Breast epithelium (tissue), 4 donors: ENCODE results near the gene BEAN1. TPM values are rescaled to one million over a fixed set of nuclear protein-coding genes. Genes with fewer than 3 reads are reported as not detected.

Experiments
- DNase-seq, 2 donors: peaks; one replicate each; pipeline ENCODE4 v3.0.0-alpha.2; 2019; ENCODE audit warnings: low spot score in 2 of 2
- H3K27ac ChIP-seq, 2 donors: fragments of 200-600 bp; sonication (generic) in 1 of 2; one replicate each; pipeline ENCODE4 v1.5.1; 2016 to 2019; ENCODE audit warnings: mild to moderate bottlenecking in 1 of 2
- H3K27me3 ChIP-seq, 2 donors: fragments of 200-600 bp; sonication (generic) in 1 of 2; one replicate each; pipeline versions ENCODE4 v1.5.1 to v1.6.0; 2017 to 2019; ENCODE audit warnings: control low read depth in 1 of 2, mild to moderate bottlenecking in 1 of 2
- H3K36me3 ChIP-seq: fragments of 200-600 bp; one replicate; pipeline ENCODE4 v1.5.1; 2019
- H3K4me1 ChIP-seq, 2 donors: fragments of 200-600 bp; sonication (generic); one replicate each; pipeline ENCODE4 v1.5.1; 2016 to 2019; ENCODE audit warnings: control low read depth in 1 of 2
- H3K4me3 ChIP-seq, 3 donors: fragments of 200-600 bp; sonication (generic); 1 replicate in 2 of 3; 2 replicates in 1 of 3; pipeline ENCODE4 v1.5.1; 2016 to 2019; ENCODE audit warnings: mild to moderate bottlenecking in 3 of 3, moderate library complexity in 2 of 3
- H3K9me3 ChIP-seq, 2 donors: fragments of 200-600 bp; sonication (generic) in 1 of 2; one replicate each; pipeline ENCODE4 v1.5.1; 2016 to 2019; ENCODE audit warnings: control low read depth in 1 of 2
- POLR2A ChIP-seq: fragments of 450-650 bp; IDR thresholded peaks from one replicate; pipeline ENCODE4 v1.6.1; 2016; ENCODE audit warnings: antibody characterized with exemption, mild to moderate bottlenecking, moderate library complexity
- POLR2AphosphoS5 ChIP-seq, 3 donors: sonication (generic); formaldehyde crosslinking; IDR thresholded peaks; one replicate each; pipeline ENCODE4 v1.6.1; 2017; ENCODE audit warnings: antibody characterized with exemption in 3 of 3
- intact Hi-C: fragments of 100-400 bp; cut with DNase I; formaldehyde crosslinking; loops from one replicate; pipeline ENCODE4 v1.15.1; 2023; ENCODE audit warnings: low total_unique reads
- total RNA-seq, 3 donors: library from RNA; depleted of rRNA; stranded (reverse); fragments of >200 nt; gene quantifications; one replicate each; pipeline ENCODE4 v1.1.0, GENCODE V29; 2016
- TF ChIP-seq, protein P1 (sequence below), 3 donors: fragments of 450-650 bp; IDR thresholded peaks; one replicate each; pipeline ENCODE4 v1.5.1; 2016 to 2017; ENCODE audit warnings: antibody characterized with exemption in 3 of 3, mild to moderate bottlenecking in 3 of 3, moderate library complexity in 3 of 3

The BEAN1 gene
- total RNA-seq, 3 donors from 2014 or later = 0.16 to 3.5 TPM; not detected in 1

DNA sequence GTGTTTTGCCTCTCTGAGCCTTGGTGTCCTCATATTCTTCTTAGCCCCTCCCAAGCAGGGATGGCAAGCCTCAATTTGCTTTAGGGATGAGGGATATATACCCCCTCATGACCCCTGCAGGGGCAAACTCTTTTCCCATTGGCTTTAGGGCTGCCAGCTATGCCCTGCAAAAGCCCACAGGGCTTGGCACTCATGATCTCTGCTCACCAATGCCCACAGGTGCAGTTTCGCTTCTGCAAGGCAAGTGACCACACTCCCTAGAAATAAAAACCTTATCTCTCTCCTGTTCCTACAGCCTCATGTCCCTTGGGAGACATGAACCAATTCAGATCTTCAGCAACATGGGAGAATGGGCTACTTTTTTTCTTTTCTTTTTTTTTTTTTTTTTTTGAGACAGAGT, 8.8 kb downstream of the BEAN1 start:
- TF ChIP-seq POLR2AphosphoS5 (IDR thresholded peaks at IDR 0.05) = no peak
- no peak for TF ChIP-seq POLR2A
- TF ChIP-seq, protein P1, sequence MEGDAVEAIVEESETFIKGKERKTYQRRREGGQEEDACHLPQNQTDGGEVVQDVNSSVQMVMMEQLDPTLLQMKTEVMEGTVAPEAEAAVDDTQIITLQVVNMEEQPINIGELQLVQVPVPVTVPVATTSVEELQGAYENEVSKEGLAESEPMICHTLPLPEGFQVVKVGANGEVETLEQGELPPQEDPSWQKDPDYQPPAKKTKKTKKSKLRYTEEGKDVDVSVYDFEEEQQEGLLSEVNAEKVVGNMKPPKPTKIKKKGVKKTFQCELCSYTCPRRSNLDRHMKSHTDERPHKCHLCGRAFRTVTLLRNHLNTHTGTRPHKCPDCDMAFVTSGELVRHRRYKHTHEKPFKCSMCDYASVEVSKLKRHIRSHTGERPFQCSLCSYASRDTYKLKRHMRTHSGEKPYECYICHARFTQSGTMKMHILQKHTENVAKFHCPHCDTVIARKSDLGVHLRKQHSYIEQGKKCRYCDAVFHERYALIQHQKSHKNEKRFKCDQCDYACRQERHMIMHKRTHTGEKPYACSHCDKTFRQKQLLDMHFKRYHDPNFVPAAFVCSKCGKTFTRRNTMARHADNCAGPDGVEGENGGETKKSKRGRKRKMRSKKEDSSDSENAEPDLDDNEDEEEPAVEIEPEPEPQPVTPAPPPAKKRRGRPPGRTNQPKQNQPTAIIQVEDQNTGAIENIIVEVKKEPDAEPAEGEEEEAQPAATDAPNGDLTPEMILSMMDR (IDR thresholded peaks at IDR 0.05) = no peak
- H3K4me1 ChIP-seq = no peaks in the 10 kb centered on the region
- intact Hi-C loops = no loop called here
- H3K27me3 ChIP-seq = no peaks in the 10 kb centered on the region
- H3K27ac ChIP-seq = no peak overlapping the region
- DNase-seq = no peak
- no peaks in the 10 kb centered on the region for H3K36me3 ChIP-seq
- no peak overlapping the region for H3K4me3 ChIP-seq
- no peaks in the 10 kb centered on the region for H3K9me3 ChIP-seq

DNA sequence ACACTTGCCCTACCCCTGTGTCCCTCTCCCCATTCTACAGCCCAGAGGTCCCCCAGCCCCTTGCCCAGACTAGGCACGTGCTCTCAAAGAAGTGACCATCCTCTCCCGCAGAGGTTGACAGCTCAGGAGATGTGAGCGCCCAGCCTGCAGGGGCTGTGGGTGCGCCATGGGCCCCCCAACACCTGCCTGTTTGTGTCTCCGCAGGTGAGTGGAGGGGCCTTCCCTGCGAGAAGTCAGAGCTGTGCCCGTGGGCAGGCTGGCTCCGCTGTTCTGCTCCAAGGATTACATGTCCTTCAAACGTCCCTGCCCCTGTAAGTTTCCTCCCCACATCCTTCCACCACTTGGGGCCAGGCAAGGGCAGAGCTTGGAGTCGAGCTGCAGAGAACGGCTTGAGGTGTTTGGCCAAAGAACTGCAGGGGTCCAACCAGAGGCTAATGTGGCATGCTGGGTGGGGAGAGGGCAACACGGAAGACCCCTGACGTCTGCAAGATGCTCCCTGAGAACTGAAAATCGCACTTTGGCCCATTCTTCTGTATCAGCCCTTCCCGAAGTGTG, 10.4 kb downstream of the BEAN1 start:
- H3K9me3 ChIP-seq = no peaks in the 10 kb centered on the region
- TF ChIP-seq POLR2AphosphoS5 (IDR thresholded peaks at IDR 0.05) (no peak), POLR2A (no peak)
- TF ChIP-seq, protein P1 (IDR thresholded peaks at IDR 0.05) = no peak
- intact Hi-C loops = no loop called here
- no peaks in the 10 kb centered on the region for H3K27me3 ChIP-seq
- H3K27ac ChIP-seq = no peak overlapping the region
- H3K4me3 ChIP-seq = no peak overlapping the region
- H3K36me3 ChIP-seq = no peaks in the 10 kb centered on the region
- H3K4me1 ChIP-seq = no peaks in the 10 kb centered on the region
- DNase-seq = no peak

DNA sequence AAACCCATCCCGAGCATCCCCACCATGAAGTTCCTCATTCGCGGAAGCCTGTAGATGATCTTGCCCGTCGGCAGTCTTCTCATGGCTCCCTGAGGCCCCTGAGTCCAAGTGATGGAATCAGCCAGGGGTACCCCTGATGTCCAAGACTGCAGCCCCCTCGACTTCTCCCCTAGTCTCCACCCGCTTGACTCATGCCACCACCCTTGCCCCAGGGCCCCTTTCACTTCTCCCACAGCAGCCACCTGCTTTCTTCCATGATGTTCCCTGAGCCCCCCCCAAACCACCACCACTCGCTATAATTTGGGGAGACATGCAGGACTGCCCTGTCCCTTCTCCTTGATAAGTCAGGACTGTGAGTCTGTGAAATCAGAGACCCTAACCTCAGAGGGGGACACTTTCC, 11.4 kb downstream of the BEAN1 start:
- H3K27ac ChIP-seq = no peak overlapping the region
- TF ChIP-seq, protein P1 (IDR thresholded peaks at IDR 0.05) = no peak
- no peak for TF ChIP-seq POLR2A
- no peak for TF ChIP-seq POLR2AphosphoS5 (IDR thresholded peaks at IDR 0.05)
- no peaks in the 10 kb centered on the region for H3K36me3 ChIP-seq
- no peaks in the 10 kb centered on the region for H3K27me3 ChIP-seq
- no peak overlapping the region for H3K4me3 ChIP-seq
- intact Hi-C loops = no loop called here
- H3K4me1 ChIP-seq = no peaks in the 10 kb centered on the region
- no peaks in the 10 kb centered on the region for H3K9me3 ChIP-seq
- no peak for DNase-seq

DNA sequence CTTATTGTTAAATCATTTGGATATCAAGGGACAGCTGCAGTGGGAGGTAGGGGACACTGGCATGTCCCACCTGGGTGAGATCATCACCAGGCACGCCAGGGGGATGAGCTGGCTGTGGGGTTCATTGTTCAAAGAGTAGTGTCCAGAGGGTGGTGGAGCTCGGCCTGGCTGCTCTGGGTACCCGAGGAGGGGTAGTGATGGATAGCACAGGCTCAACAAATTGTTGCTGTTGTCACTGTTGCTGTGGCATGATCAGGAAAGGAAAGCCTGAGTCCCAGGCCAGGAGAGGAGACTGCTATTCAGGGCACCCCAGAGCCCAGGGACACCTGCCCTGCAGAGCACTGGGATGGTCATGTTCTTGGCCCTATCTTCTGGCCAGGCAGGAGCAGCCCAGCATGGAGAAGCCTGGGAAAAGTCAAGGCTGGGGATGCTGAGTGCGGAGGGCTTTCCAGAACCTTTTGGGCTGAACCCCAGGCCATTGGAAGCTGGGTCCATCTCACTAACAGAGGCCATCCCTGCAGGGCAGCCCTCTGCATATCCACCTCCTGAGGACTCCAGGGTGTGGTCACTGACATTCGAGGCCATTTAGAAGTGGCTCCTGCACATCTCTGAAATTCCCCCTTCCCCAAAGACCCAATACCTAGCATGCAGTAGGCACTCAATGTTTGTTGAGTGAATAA, 12.1 kb downstream of the BEAN1 start:
- intact Hi-C loops = no loop called here
- TF ChIP-seq POLR2AphosphoS5 (IDR thresholded peaks at IDR 0.05) (no peak), POLR2A (no peak)
- TF ChIP-seq, protein P1 (IDR thresholded peaks at IDR 0.05) = no peak
- Histone ChIP-seq H3K27ac (no peak overlapping the region), H3K4me1 (no peaks in the 10 kb centered on the region), H3K4me3 (no peak overlapping the region), H3K36me3 (no peaks in the 10 kb centered on the region), H3K9me3 (no peaks in the 10 kb centered on the region), H3K27me3 (no peaks in the 10 kb centered on the region)
- DNase-seq = no peak

- intact Hi-C loops = no loop called here
- no peak for DNase-seq
- TF ChIP-seq POLR2AphosphoS5 (IDR thresholded peaks at IDR 0.05) = no peak
- TF ChIP-seq, protein P1 (IDR thresholded peaks at IDR 0.05) = no peak
- no peak for TF ChIP-seq POLR2A
Measured at GRCh38 chr16:66440271-66440802, 13.2 kb downstream of the BEAN1 start.

More at GRCh38 chr16:66440271-66440802, 13.2 kb downstream of the BEAN1 start:
- H3K4me3 ChIP-seq = no peak overlapping the region
- H3K27me3 ChIP-seq = no peaks in the 10 kb centered on the region
- no peaks in the 10 kb centered on the region for H3K36me3 ChIP-seq
- H3K27ac ChIP-seq = no peak overlapping the region
- no peaks in the 10 kb centered on the region for H3K4me1 ChIP-seq
- no peaks in the 10 kb centered on the region for H3K9me3 ChIP-seq
